Muscle layer of duodenum (tissue), 2 donors: ENCODE data around the gene XG.

Source experiments
- H3K27ac ChIP-seq: one replicate; pipeline ENCODE4 v1.7.0; 2013; ENCODE audit warnings: mild to moderate bottlenecking, low read length
- H3K27me3 ChIP-seq: one replicate; pipeline ENCODE4 v1.7.0; 2013; ENCODE audit warnings: low read depth, mild to moderate bottlenecking, control low read depth, low read length
- H3K36me3 ChIP-seq, 2 donors: one replicate each; pipeline ENCODE4 v1.7.0; 2013; ENCODE audit warnings: low read length in 2 of 2, control low read depth in 1 of 2, mild to moderate bottlenecking in 1 of 2; ENCODE audit not compliant: insufficient read depth in 2 of 2, control insufficient read depth in 1 of 2
- H3K4me1 ChIP-seq, 2 donors: one replicate each; pipeline ENCODE4 v1.7.0; 2013; ENCODE audit warnings: low read length in 2 of 2, mild to moderate bottlenecking in 2 of 2, control low read depth in 1 of 2, moderate library complexity in 1 of 2; ENCODE audit not compliant: insufficient read depth in 2 of 2, control insufficient read depth in 1 of 2
- H3K4me3 ChIP-seq, 2 donors: one replicate each; pipeline ENCODE4 v1.7.0; 2013; ENCODE audit warnings: low read length in 2 of 2, low read depth in 1 of 2, mild to moderate bottlenecking in 1 of 2
- H3K9me3 ChIP-seq, 2 donors: one replicate each; pipeline ENCODE4 v1.7.0; 2013; ENCODE audit warnings: low read length in 2 of 2, control low read depth in 1 of 2, mild to moderate bottlenecking in 1 of 2; ENCODE audit not compliant: control insufficient read depth in 1 of 2
- donor health status: healthy.

XG gene

GRCh38 chrX:2824886-2825285 is 73.0 kb downstream of the XG start:
- Histone ChIP-seq H3K9me3 (no peaks in the 10 kb centered on the region), H3K27ac (no peak overlapping the region), H3K4me3 (no peak overlapping the region), H3K4me1 (no peaks in the 10 kb centered on the region), H3K27me3 (no peaks in the 10 kb centered on the region), H3K36me3 (no peaks in the 10 kb centered on the region)

- Histone ChIP-seq H3K27ac (no peak within 1 kb of the TSS), H3K9me3 (no peaks in the 10 kb centered on the region), H3K4me3 (peak within 1 kb of the TSS in 1 of 2 donors; percentile 52), H3K36me3 (no peaks in the 10 kb centered on the region), H3K27me3 (no peaks in the 10 kb centered on the region), H3K4me1 (no peaks in the 10 kb centered on the region)
Measured at GRCh38 chrX:2828344-2828958, 76.6 kb downstream of the XG start, which contains the start of gene GYG2. Gene GYG2, plus strand, starts transcription at chrX:2828930. Its CDS starts 1,259 bp downstream, at chrX:2830189.

DNA sequence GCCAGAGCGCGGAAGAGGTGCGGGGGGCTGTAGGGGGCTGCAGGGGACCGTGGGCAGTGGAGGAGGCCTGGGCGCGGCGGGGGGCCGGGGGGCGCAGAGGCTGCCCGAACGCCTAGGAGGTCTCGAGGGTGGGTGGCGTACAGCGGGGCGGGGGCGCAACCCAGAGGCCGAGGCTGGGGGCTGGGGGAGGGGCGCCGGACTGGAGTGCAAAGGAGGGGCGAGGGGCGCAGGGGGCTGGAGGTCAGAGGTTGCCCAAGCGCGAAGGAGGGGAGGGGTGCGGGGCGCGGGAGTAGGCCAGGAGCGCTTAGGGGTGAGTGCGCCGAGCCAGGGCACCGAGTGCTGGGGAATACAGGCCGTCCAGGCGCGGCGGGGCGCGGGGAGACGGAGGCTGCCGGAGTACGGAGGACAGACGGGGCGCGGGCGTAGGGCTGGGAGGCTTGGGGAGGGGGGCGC is 77.1 kb downstream of the XG start:
- Histone ChIP-seq H3K27me3 (no peaks in the 10 kb centered on the region), H3K4me3 (peak overlapping the region in 1 of 2 donors; percentile 52), H3K4me1 (no peaks in the 10 kb centered on the region), H3K36me3 (no peaks in the 10 kb centered on the region), H3K27ac (no peak overlapping the region), H3K9me3 (no peaks in the 10 kb centered on the region)

DNA sequence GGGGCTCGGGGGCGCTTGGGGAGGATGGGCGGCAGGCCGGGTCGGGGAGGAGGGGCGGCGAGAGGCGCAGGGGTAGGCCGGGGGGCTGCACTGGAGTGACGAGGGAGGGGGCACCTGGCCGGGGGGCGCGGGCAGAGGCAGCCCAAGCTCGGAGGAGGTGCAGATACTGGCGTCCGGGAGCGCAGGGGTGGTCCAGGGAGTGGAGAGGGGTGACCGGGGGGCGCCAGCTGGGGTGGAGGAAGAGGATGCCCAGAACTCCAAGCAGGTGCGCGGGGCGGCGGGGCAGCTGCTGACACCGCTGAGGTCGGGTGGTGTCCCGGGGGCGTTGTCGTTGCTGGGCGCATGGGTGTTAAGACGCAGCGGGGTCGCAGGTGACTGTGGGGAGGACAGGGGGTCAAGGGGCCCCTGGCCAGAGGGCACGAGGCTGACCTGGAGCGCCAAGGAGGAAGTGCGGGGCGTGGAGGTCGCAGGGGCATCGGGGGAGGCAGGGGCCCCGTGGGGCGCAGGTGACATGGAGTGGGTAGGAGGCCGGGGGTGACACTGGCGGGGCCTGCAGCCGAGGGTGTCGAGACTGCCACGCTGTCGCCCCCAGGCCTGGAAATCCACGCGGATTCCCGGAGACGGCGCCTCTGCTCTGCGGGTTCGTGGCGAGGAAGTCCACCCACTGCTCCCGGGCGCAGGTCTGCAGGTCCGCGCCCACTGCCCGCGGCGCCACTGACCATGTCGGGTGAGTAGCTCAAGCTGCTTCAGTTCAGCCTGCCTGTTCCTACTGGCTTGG is 77.8 kb downstream of the XG start:
- Histone ChIP-seq H3K27ac (no peak overlapping the region), H3K27me3 (no peaks in the 10 kb centered on the region), H3K4me3 (peak overlapping the region in 1 of 2 donors; percentile 52), H3K36me3 (no peaks in the 10 kb centered on the region), H3K4me1 (no peaks in the 10 kb centered on the region), H3K9me3 (no peaks in the 10 kb centered on the region)

DNA sequence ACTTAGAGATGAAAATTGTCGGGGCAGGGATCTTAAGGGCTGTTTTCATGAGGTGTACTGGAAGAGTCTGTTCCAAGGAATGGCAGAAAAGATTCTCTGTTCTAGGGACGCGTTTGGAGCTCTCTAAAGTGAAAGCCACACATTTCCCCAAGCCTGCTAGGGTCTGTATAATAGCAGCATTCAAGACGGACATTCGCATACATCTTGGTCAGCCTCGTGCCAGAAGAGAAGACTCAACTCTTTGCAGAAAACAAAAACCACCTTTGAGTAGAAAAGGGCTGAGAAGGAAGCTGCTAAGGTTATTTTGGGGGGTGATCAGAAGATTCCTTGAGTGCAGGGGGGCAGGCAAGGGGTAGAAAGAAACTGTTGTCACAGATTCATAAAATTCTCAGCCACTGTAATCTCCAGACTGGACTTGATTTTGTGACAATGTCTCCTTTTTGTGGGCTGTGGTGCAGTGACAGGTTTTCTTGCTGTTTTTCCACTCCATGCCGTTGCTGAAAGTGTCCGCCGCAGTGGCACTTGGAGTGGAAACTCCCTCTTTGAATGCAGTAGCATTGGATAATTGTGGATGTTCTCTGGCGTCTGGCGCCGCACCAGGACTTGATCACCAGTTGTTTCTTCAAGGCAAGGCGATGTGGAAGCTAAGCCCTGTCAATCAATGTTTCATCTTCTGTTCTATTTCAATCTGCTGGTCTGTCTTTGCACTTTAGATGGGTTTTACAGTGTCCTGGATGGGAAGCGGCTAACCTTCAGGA is 79.8 kb downstream of the XG start:
- no peaks in the 10 kb centered on the region for H3K9me3 ChIP-seq
- no peak overlapping the region for H3K27ac ChIP-seq
- H3K36me3 ChIP-seq, result no peaks in the 10 kb centered on the region
- H3K4me3 ChIP-seq, result no peak overlapping the region
- no peaks in the 10 kb centered on the region for H3K4me1 ChIP-seq
- no peaks in the 10 kb centered on the region for H3K27me3 ChIP-seq

- H3K27ac ChIP-seq, result no peak overlapping the region
- no peaks in the 10 kb centered on the region for H3K4me1 ChIP-seq
- H3K27me3 ChIP-seq, result no peaks in the 10 kb centered on the region
- H3K36me3 ChIP-seq, result no peaks in the 10 kb centered on the region
- no peak overlapping the region for H3K4me3 ChIP-seq
- no peaks in the 10 kb centered on the region for H3K9me3 ChIP-seq
Measured at GRCh38 chrX:2837961-2838360, 86.1 kb downstream of the XG start.

- Histone ChIP-seq H3K27me3 (no peaks in the 10 kb centered on the region), H3K36me3 (no peaks in the 10 kb centered on the region), H3K9me3 (no peaks in the 10 kb centered on the region), H3K4me1 (no peaks in the 10 kb centered on the region), H3K27ac (no peak overlapping the region), H3K4me3 (no peak overlapping the region)
Measured at GRCh38 chrX:2840961-2841360, 89.1 kb downstream of the XG start.

DNA sequence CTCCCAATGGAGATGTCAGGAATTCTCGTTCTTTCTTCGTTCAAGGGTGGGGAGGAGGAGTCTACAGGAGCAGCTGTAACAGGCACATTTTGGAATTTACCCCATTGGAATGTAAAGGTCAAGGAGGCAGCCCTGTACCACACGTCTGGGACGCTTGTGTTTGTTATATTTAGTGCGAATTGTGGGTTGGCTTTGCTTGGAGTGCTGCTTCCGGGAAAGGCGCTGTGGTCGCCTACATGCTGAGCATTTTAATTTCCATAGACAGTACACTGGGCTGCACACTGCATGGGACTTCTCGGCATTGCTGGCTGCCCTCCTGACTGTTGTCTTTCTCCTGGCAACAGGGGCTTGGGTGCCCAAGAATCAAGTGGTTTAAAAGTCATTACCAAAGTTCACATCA is 89.7 kb downstream of the XG start:
- H3K9me3 ChIP-seq, result no peaks in the 10 kb centered on the region
- H3K27me3 ChIP-seq, result no peaks in the 10 kb centered on the region
- H3K4me3 ChIP-seq, result no peak overlapping the region
- no peaks in the 10 kb centered on the region for H3K36me3 ChIP-seq
- no peaks in the 10 kb centered on the region for H3K4me1 ChIP-seq
- no peak overlapping the region for H3K27ac ChIP-seq

DNA sequence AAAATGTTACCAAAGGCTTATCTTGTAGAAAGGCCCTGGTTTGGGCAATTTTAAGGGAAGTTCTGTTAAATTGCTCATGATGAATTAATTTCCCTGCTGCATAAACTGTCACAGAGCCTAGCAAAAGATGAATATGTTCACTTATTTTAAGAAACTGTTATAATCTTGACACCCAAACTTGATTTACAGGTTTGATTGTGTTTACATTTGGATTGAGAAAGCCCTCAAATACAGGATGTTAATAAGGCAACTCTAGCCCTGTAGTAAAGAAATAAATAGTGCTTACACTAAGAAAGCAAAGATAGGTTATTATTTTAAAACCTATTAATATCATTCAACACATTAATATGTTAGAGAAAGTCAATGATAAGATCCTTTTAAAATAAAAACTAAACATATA is 95.2 kb downstream of the XG start:
- H3K9me3 ChIP-seq, result no peaks in the 10 kb centered on the region
- no peaks in the 10 kb centered on the region for H3K4me1 ChIP-seq
- H3K4me3 ChIP-seq, result no peak overlapping the region
- no peaks in the 10 kb centered on the region for H3K36me3 ChIP-seq
- no peak overlapping the region for H3K27ac ChIP-seq
- no peaks in the 10 kb centered on the region for H3K27me3 ChIP-seq

- Histone ChIP-seq H3K4me1 (no peaks in the 10 kb centered on the region), H3K36me3 (no peaks in the 10 kb centered on the region), H3K9me3 (no peaks in the 10 kb centered on the region), H3K27ac (no peak overlapping the region), H3K27me3 (no peaks in the 10 kb centered on the region), H3K4me3 (no peak overlapping the region)
Measured at GRCh38 chrX:2848871-2849301, 97.0 kb downstream of the XG start.

DNA sequence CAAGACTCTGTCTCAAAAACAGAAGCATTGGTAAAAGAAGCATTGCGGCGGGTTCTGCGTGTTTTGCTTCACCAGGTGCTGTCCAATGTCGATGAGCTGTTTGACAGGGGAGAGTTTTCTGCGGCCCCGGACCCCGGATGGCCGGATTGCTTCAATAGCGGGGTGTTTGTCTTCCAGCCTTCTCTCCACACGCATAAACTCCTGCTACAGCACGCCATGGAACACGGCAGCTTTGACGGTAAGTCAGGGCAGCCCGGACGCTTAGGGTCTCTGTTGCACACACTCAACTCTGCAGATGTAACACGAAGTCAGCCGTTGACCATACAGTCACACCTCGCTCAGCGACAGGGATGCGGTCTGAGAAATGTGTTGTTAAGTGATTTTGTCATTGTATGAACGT is 103.1 kb downstream of the XG start:
- Histone ChIP-seq H3K4me3 (no peak overlapping the region), H3K4me1 (no peaks in the 10 kb centered on the region), H3K9me3 (no peaks in the 10 kb centered on the region), H3K27ac (no peak overlapping the region), H3K27me3 (no peaks in the 10 kb centered on the region), H3K36me3 (no peaks in the 10 kb centered on the region)
